Kidney epithelial cell (primary cell): ENCODE measurements around the gene MS4A4E. TPM values are rescaled to one million over a fixed set of nuclear protein-coding genes. Genes with fewer than 3 reads are reported as not detected.

Experiments used
- DNase-seq: peaks from one replicate; pipeline ENCODE4 v3.0.0-alpha.2; 2010; ENCODE audit warnings: low read depth
- H3K27me3 ChIP-seq: 2 replicates; pipeline ENCODE4 v1.6.0; 2011; ENCODE audit warnings: low read length; ENCODE audit not compliant: control insufficient read depth, insufficient read depth
- H3K36me3 ChIP-seq: 2 replicates; pipeline ENCODE4 v1.5.1; 2011; ENCODE audit warnings: low read length; ENCODE audit not compliant: control insufficient read depth, insufficient read depth
- H3K4me3 ChIP-seq: 2 replicates; pipeline ENCODE4 v1.5.1; 2011; ENCODE audit warnings: low read depth, mild to moderate bottlenecking, control low read depth, low read length
- total RNA-seq: library from RNA; depleted of rRNA; stranded (reverse); fragments of >200 nt; gene quantifications from 2 replicates; pipeline ENCODE4 v1.2.3, GENCODE V29; 2015
- TF ChIP-seq, protein P1 (sequence below): IDR thresholded peaks from 2 replicates; pipeline ENCODE4 v1.5.1; 2011; ENCODE audit warnings: mild to moderate bottlenecking, moderate library complexity, low read length, control low read depth, inconsistent platforms; ENCODE audit not compliant: insufficient read depth, poor library complexity, severe bottlenecking

MS4A4E gene
- total RNA-seq, 1 donor from 2014 or later: not detected

DNA sequence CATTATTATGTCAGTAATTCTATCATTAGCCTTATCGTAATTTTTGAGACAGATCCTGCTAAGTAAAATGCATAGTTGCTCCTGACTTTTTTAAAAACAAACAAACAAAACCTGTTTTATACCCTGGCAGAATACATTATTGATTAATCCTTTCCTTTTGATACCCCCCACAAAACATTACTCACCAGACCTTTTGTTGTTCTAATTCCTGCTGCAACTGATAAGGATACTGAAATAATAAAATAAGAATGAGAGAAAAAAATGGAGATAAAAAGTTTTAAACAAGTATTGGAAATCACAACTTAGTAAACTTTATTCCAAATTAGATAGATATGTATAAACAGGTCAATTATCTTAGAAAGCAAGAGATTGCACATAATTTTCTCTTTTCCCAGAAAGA, 28.6 kb downstream of the MS4A4E start:
- H3K27me3 ChIP-seq: no peaks in the 10 kb centered on the region
- TF ChIP-seq, protein P1, sequence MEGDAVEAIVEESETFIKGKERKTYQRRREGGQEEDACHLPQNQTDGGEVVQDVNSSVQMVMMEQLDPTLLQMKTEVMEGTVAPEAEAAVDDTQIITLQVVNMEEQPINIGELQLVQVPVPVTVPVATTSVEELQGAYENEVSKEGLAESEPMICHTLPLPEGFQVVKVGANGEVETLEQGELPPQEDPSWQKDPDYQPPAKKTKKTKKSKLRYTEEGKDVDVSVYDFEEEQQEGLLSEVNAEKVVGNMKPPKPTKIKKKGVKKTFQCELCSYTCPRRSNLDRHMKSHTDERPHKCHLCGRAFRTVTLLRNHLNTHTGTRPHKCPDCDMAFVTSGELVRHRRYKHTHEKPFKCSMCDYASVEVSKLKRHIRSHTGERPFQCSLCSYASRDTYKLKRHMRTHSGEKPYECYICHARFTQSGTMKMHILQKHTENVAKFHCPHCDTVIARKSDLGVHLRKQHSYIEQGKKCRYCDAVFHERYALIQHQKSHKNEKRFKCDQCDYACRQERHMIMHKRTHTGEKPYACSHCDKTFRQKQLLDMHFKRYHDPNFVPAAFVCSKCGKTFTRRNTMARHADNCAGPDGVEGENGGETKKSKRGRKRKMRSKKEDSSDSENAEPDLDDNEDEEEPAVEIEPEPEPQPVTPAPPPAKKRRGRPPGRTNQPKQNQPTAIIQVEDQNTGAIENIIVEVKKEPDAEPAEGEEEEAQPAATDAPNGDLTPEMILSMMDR: no peak
- no peak overlapping the region for H3K4me3 ChIP-seq
- DNase-seq: no peak
- H3K36me3 ChIP-seq: no peaks in the 10 kb centered on the region

DNA sequence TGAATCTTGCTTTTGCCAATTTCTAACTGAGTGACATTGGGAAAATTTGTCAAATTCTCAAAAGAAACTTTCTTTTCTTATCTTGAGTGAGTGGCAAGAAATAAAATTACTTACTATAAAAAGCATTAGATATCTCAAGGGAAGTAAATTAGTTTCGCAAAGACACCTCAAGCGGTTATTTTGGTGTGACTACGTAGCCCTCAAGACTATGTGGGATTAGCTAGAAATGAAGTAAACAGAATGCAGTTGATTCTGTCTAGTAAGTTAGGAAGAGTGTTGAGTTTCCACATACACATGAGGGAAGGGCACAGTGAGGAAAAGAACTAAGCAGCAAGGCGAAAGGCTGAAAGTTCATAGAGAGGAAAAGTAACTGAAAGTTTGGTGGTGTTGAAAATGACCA, 31.7 kb downstream of the MS4A4E start:
- Histone ChIP-seq H3K27me3 (no peaks in the 10 kb centered on the region), H3K4me3 (no peak overlapping the region), H3K36me3 (no peaks in the 10 kb centered on the region)
- TF ChIP-seq, protein P1: no peak
- no peak for DNase-seq

GRCh38 chr11:60209977-60210376, 33.0 kb downstream of the MS4A4E start:
- no peaks in the 10 kb centered on the region for H3K36me3 ChIP-seq
- no peaks in the 10 kb centered on the region for H3K27me3 ChIP-seq
- no peak for DNase-seq
- TF ChIP-seq, protein P1: no peak
- no peak overlapping the region for H3K4me3 ChIP-seq

GRCh38 chr11:60208951-60209350, 34.0 kb downstream of the MS4A4E start:
- Histone ChIP-seq H3K4me3 (no peak overlapping the region), H3K36me3 (no peaks in the 10 kb centered on the region), H3K27me3 (no peaks in the 10 kb centered on the region)
- no peak for DNase-seq
- TF ChIP-seq, protein P1: no peak

DNA sequence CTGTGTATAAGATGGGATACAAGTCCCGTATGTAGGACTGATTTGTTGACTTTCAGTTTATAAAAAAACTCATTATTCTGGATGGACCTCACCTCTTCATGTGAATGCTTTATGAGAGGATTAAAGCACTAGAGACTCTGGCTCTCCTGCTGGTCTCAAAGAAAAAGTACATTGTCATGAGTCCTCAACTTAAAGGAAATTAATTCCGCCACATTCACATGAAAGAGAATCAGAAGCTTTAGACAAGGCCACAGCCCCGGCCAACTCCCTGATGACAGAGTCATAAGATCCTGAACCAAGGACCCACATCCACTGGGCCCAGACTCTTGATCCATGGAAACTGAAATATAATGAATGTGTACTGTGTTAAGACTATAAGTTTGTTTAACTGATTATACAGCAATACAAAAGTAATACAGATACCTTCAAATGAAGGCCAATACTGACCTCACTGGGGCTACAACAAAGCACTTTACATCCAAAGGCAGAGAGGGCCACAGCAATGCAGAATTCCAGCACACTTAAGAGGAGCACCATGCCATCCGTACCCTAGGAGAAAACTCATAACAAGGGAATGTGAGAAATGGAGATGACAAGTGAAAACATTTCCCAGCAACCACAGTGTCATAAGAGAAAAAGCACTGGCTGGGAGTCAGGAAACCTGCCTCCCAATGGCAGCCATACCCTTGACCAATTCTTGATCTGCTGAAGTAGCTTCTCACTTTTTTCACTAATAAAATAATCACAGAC, 34.6 kb downstream of the MS4A4E start:
- no peak overlapping the region for H3K4me3 ChIP-seq
- TF ChIP-seq, protein P1: no peak
- no peaks in the 10 kb centered on the region for H3K27me3 ChIP-seq

DNA sequence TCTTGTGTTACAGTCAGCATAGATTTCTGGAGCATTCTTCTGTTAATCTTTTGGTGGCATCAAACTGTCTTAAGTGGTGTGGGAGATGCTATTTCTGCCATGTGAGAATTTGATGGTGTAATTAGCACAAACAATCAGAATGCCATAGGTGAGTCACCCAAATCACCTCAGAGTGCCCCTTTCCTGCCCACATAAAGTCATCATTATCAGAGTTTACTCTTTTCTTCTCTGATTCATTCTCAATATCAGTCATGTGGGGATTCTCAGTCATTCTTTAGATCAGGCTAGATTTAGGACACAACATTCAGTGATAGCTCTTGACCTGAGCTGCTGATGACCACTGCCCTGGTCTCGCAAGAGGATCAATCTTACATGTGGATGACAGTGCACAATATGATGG, 36.3 kb downstream of the MS4A4E start:
- no peak overlapping the region for H3K4me3 ChIP-seq
- no peak for DNase-seq

More for the DNA sequence above, 34.6 kb downstream of the MS4A4E start:
- no peak for DNase-seq
- H3K36me3 ChIP-seq: no peaks in the 10 kb centered on the region

More for the DNA sequence above, 36.3 kb downstream of the MS4A4E start:
- no peaks in the 10 kb centered on the region for H3K36me3 ChIP-seq
- TF ChIP-seq, protein P1: no peak
- no peaks in the 10 kb centered on the region for H3K27me3 ChIP-seq
